Activated B cell treated with CpG ODN at 0.5 μM for 24 hours (primary cell): ENCODE results near the gene PCDH9. TPM values are rescaled to one million over a fixed set of nuclear protein-coding genes. Genes with fewer than 3 reads are reported as not detected.
A peak's percentile ranks its signal among the peaks of the same experiment; 100 is the strongest.

ENCODE experiments used
- ATAC-seq: fragments of 200-7000 bp; cut with Tn5 transposase; one replicate; pipeline ENCODE4 v1.10.0; 2021; ENCODE audit warnings: low read depth, mild to moderate bottlenecking, moderate library complexity
- CTCF ChIA-PET: fragments of 350-600 bp; sonication (Branson Sonifier 250); formaldehyde crosslinking; loops from one replicate; lab custom pipeline; 2021; ENCODE audit warnings: antibody characterized with exemption; lab: Charles Lee
- POLR2A ChIA-PET: fragments of 350-600 bp; sonication (Branson Sonifier 250); formaldehyde crosslinking; loops from one replicate; lab custom pipeline; 2021; ENCODE audit warnings: antibody characterized with exemption; lab: Charles Lee
- DNase-seq: peaks from one replicate; pipeline ENCODE4 v3.0.0; 2022
- H3K27ac Mint-ChIP-seq: one replicate; pipeline ENCODE4 v1.8.0; 2020; ENCODE audit warnings: mixed read lengths
- H3K27me3 Mint-ChIP-seq: one replicate; pipeline ENCODE4 v1.8.0; 2021; ENCODE audit warnings: mixed read lengths
- H3K36me3 Mint-ChIP-seq: one replicate; pipeline ENCODE4 v1.8.0; 2021; ENCODE audit warnings: low read depth, mixed read lengths
- H3K4me1 Mint-ChIP-seq: one replicate; pipeline ENCODE4 v1.8.0; 2021; ENCODE audit warnings: mixed read lengths
- H3K4me3 Mint-ChIP-seq: one replicate; pipeline ENCODE4 v1.8.0; 2020; ENCODE audit warnings: mild to moderate bottlenecking, mixed read lengths
- H3K9me3 Mint-ChIP-seq: one replicate; pipeline ENCODE4 v1.8.0; 2020; ENCODE audit warnings: mixed read lengths
- CTCF ChIP-seq: fragments of 200-600 bp; IDR thresholded peaks from one replicate; pipeline ENCODE4 v1.8.0; 2022; ENCODE audit warnings: antibody characterized with exemption, mild to moderate bottlenecking
- intact Hi-C: fragments of 100-400 bp; cut with micrococcal nuclease; formaldehyde crosslinking; loops from one replicate; pipeline ENCODE4 v1.15.1; 2024
- total RNA-seq: library from RNA; stranded (reverse); gene quantifications from 2 replicates; pipeline ENCODE4 v1.2.3, GENCODE V29; 2022

The PCDH9 gene
- total RNA-seq, 1 donor from 2014 or later, result 6.4 TPM

- no peaks in the 10 kb centered on the region for H3K36me3 Mint-ChIP-seq
- ATAC-seq, result no peak
- intact Hi-C loops, result loop anchor here (2.0 kb wide), 1 partner anchor 17 kb away; no protein-coding TSS in a partner anchor
- H3K27me3 Mint-ChIP-seq, result no peaks in the 10 kb centered on the region
- H3K9me3 Mint-ChIP-seq, result no peaks in the 10 kb centered on the region
- H3K4me1 Mint-ChIP-seq, result peaks cover 38% of the 10 kb centered on the region
- ChIA-PET POLR2A (no interaction called here), CTCF (interaction anchor here (0.8 kb wide), 1 partner anchor 77 kb away, joined by 3 read pairs; no protein-coding TSS in a partner anchor)
- no peak for TF ChIP-seq CTCF
- H3K27ac Mint-ChIP-seq, result peak overlapping the region; percentile 30
- H3K4me3 Mint-ChIP-seq, result no peak overlapping the region
- no peak for DNase-seq
These were observed 82.0 kb downstream of the PCDH9 start for GRCh38 chr13:67148161-67148571.

GRCh38 chr13:67147342-67148133 lies 82.6 kb downstream of the PCDH9 start:
- peaks cover 38% of the 10 kb centered on the region for H3K4me1 Mint-ChIP-seq
- H3K4me3 Mint-ChIP-seq, result peak overlapping the region; percentile 39
- intact Hi-C loops, result loop anchor here (2.0 kb wide), 1 partner anchor 17 kb away; no protein-coding TSS in a partner anchor
- no peaks in the 10 kb centered on the region for H3K36me3 Mint-ChIP-seq
- H3K9me3 Mint-ChIP-seq, result no peaks in the 10 kb centered on the region
- peak overlapping the region; percentile 43 for H3K27ac Mint-ChIP-seq
- ChIA-PET POLR2A (no interaction called here), CTCF (interaction anchor here (0.8 kb wide), 1 partner anchor 78 kb away, joined by 3 read pairs; no protein-coding TSS in a partner anchor)
- no peaks in the 10 kb centered on the region for H3K27me3 Mint-ChIP-seq
- DNase-seq (no peak), ATAC-seq (peak; percentile 25)
- no peak for TF ChIP-seq CTCF

GRCh38 chr13:67146523-67147130 lies 83.5 kb downstream of the PCDH9 start:
- H3K27ac Mint-ChIP-seq, result peak overlapping the region; percentile 43
- ATAC-seq, result no peak
- POLR2A ChIA-PET, result no interaction called here
- H3K36me3 Mint-ChIP-seq, result no peaks in the 10 kb centered on the region
- CTCF ChIA-PET, result no interaction called here
- H3K4me3 Mint-ChIP-seq, result peak overlapping the region; percentile 39
- H3K9me3 Mint-ChIP-seq, result no peaks in the 10 kb centered on the region
- no peak for DNase-seq
- H3K27me3 Mint-ChIP-seq, result no peaks in the 10 kb centered on the region
- no peak for TF ChIP-seq CTCF
- peaks cover 37% of the 10 kb centered on the region for H3K4me1 Mint-ChIP-seq
- intact Hi-C loops, result no loop called here

- Mint-ChIP-seq H3K36me3 (no peaks in the 10 kb centered on the region), H3K4me3 (no peak overlapping the region), H3K4me1 (peaks cover 35% of the 10 kb centered on the region), H3K27ac (no peak overlapping the region), H3K27me3 (no peaks in the 10 kb centered on the region), H3K9me3 (no peaks in the 10 kb centered on the region)
- no peak for DNase-seq
- intact Hi-C loops, result no loop called here
- ChIA-PET CTCF (no interaction called here), POLR2A (no interaction called here)
- ATAC-seq, result no peak
- TF ChIP-seq CTCF, result no peak
These were observed 84.2 kb downstream of the PCDH9 start for GRCh38 chr13:67145950-67146349.

GRCh38 chr13:67143544-67144115 lies 86.5 kb downstream of the PCDH9 start:
- Mint-ChIP-seq H3K4me3 (no peak overlapping the region), H3K9me3 (no peaks in the 10 kb centered on the region), H3K27me3 (no peaks in the 10 kb centered on the region), H3K27ac (no peak overlapping the region), H3K4me1 (peaks cover 35% of the 10 kb centered on the region), H3K36me3 (no peaks in the 10 kb centered on the region)
- CTCF ChIA-PET, result no interaction called here
- intact Hi-C loops, result no loop called here
- TF ChIP-seq CTCF, result no peak
- POLR2A ChIA-PET, result interaction anchor here (0.6 kb wide), 1 partner anchor 11 kb away, joined by 11 read pairs; no protein-coding TSS in a partner anchor
- DNase-seq, result no peak
- ATAC-seq, result no peak
